Mammary epithelial cell (primary cell): ENCODE measurements around the gene PPIL1.

Source experiments
- EZH2 ChIP-seq: IDR thresholded peaks from 2 replicates; pipeline ENCODE4 v1.6.1; 2012; ENCODE audit warnings: low read length, inconsistent platforms, borderline replicate concordance
- TF ChIP-seq, protein P1 (sequence below), 2 donors: IDR thresholded peaks in 1 of 2; conservative IDR thresholded peaks in 1 of 2; 2 replicates each; pipeline ENCODE4 v1.5.1; 2011 to 2012; ENCODE audit warnings: inconsistent platforms in 2 of 2, low read length in 2 of 2, mild to moderate bottlenecking in 2 of 2, control low read depth in 1 of 2, low read depth in 1 of 2; ENCODE audit not compliant: insufficient read depth in 1 of 2; ENCODE audit errors: extremely low read depth in 1 of 2

DNA sequence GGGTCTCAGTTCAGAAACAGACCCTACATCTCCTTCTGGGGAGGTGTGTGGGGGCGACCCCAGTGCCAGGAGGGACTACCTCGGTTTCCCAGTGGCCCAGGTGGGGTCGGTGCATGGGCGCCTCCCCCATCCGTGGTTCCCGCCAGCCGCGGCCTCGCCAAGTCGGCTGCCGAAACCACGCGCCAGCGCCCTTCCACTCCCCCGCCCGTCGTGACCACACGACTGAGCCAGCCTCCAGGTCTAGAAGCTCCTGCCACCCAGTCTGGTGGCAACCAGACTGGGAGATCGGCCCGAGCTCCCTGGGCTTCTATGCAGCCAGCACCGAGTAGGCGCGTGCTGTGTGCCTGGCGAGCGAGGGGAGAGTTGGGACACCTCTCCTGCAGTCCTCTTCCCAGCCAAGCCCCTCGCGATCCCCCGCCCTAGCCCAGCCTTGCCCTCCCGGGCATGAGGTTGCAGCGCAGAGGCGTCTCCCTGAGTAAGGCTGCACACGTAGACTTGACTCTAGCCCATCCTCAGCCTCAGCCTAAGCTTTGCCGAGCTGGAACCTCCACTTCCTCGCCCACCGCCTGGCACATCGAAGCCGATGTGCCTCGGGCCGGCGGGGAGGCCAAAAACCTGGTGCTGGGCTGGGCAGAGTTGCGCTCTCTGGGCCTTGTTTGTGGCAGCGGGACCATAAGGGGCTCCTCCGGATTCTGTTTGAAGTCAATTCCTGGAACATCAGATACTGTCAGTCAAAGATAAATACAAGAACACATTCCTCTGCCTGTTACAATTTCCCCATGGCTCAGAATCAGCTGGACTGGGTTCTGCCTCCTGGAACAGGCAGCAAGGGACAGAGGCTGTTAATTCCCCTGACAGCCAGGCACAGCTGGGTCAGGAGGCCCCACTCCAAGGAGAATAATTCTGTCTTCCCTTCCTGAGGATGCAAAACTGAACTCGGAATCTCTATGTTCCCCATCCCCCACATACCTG lies 33.9 kb downstream of the PPIL1 start:
- TF ChIP-seq, protein P1, sequence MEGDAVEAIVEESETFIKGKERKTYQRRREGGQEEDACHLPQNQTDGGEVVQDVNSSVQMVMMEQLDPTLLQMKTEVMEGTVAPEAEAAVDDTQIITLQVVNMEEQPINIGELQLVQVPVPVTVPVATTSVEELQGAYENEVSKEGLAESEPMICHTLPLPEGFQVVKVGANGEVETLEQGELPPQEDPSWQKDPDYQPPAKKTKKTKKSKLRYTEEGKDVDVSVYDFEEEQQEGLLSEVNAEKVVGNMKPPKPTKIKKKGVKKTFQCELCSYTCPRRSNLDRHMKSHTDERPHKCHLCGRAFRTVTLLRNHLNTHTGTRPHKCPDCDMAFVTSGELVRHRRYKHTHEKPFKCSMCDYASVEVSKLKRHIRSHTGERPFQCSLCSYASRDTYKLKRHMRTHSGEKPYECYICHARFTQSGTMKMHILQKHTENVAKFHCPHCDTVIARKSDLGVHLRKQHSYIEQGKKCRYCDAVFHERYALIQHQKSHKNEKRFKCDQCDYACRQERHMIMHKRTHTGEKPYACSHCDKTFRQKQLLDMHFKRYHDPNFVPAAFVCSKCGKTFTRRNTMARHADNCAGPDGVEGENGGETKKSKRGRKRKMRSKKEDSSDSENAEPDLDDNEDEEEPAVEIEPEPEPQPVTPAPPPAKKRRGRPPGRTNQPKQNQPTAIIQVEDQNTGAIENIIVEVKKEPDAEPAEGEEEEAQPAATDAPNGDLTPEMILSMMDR (conservative IDR thresholded peaks at IDR 0.05 in 1 of 2, IDR thresholded peaks at IDR 0.05 in 1 of 2; ENCODE audit: extremely low read depth in 1 of 2, insufficient read depth in 1 of 2, low read depth in 1 of 2, low read length in 2 of 2): no peak
- TF ChIP-seq EZH2: no peak
